Chondrocyte (in vitro differentiated cells): ENCODE data around the gene CHTF18. TPM values are rescaled to one million over a fixed set of nuclear protein-coding genes. Genes with fewer than 3 reads are reported as not detected.
A peak's percentile ranks its signal among the peaks of the same experiment; 100 is the strongest.
"Not testable (repeated sequence)": the region's sequence is repeated elsewhere in the genome, so short reads cannot be mapped to it uniquely, and the experiment has no call there.

Experiments
- DNase-seq: peaks from one replicate; pipeline ENCODE4 v3.0.0; 2021; ENCODE audit warnings: mixed read lengths, low spot score
- H3K27ac Mint-ChIP-seq: one replicate; pipeline ENCODE4 v1.8.0; 2021; ENCODE audit warnings: mild to moderate bottlenecking, moderate library complexity, mixed read lengths; ENCODE audit not compliant: unreplicated experiment
- H3K27me3 Mint-ChIP-seq: 2 replicates; pipeline ENCODE4 v1.8.0; 2021; ENCODE audit warnings: low read depth, mixed read lengths
- H3K36me3 Mint-ChIP-seq: 2 replicates; pipeline ENCODE4 v1.8.0; 2021; ENCODE audit warnings: low read depth, mixed read lengths
- H3K4me1 Mint-ChIP-seq: 2 replicates; pipeline ENCODE4 v1.8.0; 2021; ENCODE audit warnings: low read depth, mild to moderate bottlenecking, mixed read lengths
- H3K4me3 Mint-ChIP-seq: one replicate; pipeline ENCODE4 v1.8.0; 2021; ENCODE audit warnings: mild to moderate bottlenecking, moderate library complexity, mixed read lengths; ENCODE audit not compliant: unreplicated experiment
- H3K9me3 Mint-ChIP-seq: 2 replicates; pipeline ENCODE4 v1.8.0; 2021; ENCODE audit warnings: low read depth, mixed read lengths
- total RNA-seq: library from RNA; stranded (reverse); gene quantifications from 3 replicates; pipeline ENCODE4 v1.2.1, GENCODE V29; 2021
- TF ChIP-seq, protein P1 (sequence below): fragments of 200-600 bp; sonication (generic); IDR thresholded peaks from 2 replicates; pipeline ENCODE4 v1.5.0; 2021; ENCODE audit warnings: antibody characterized with exemption, mild to moderate bottlenecking, moderate library complexity

CHTF18 gene
- total RNA-seq, 1 donor from 2014 or later = 12.8 TPM

- no peaks in the 10 kb centered on the region for H3K9me3 Mint-ChIP-seq
- peak; percentile 82 for DNase-seq
- H3K36me3 Mint-ChIP-seq = no peaks in the 10 kb centered on the region
- H3K27ac Mint-ChIP-seq = no peak overlapping the region
- TF ChIP-seq, protein P1, sequence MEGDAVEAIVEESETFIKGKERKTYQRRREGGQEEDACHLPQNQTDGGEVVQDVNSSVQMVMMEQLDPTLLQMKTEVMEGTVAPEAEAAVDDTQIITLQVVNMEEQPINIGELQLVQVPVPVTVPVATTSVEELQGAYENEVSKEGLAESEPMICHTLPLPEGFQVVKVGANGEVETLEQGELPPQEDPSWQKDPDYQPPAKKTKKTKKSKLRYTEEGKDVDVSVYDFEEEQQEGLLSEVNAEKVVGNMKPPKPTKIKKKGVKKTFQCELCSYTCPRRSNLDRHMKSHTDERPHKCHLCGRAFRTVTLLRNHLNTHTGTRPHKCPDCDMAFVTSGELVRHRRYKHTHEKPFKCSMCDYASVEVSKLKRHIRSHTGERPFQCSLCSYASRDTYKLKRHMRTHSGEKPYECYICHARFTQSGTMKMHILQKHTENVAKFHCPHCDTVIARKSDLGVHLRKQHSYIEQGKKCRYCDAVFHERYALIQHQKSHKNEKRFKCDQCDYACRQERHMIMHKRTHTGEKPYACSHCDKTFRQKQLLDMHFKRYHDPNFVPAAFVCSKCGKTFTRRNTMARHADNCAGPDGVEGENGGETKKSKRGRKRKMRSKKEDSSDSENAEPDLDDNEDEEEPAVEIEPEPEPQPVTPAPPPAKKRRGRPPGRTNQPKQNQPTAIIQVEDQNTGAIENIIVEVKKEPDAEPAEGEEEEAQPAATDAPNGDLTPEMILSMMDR = no peak
- no peak overlapping the region for H3K4me3 Mint-ChIP-seq
- H3K27me3 Mint-ChIP-seq = peaks cover 9% of the 10 kb centered on the region
- H3K4me1 Mint-ChIP-seq = peaks cover 8% of the 10 kb centered on the region
Measured at GRCh38 chr16:747978-748746, 40.3 kb upstream of the CHTF18 start.

DNA sequence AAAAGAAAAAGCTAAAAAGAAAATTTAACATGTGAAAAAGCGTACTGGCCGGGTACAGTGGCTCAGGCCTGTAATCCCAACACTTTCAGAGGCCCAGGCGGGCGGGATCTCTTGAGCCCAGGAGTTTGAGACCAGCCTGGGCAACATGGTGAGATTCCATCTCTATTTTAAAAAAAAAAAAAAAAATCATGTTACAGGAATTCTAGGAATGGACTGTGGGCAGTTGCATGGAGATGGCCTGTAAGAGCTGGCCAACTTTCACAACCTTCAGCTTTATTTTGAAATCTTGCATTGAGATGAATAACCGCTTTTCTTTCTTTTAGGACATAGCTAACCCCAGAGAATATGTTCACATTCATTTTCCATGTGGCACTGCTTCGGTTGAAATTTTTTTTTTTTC lies 39.4 kb upstream of the CHTF18 start:
- Mint-ChIP-seq H3K27me3 (peaks cover 9% of the 10 kb centered on the region), H3K4me1 (peaks cover 8% of the 10 kb centered on the region), H3K4me3 (no peak overlapping the region), H3K36me3 (no peaks in the 10 kb centered on the region), H3K9me3 (no peaks in the 10 kb centered on the region), H3K27ac (peak overlapping the region; percentile 91)
- TF ChIP-seq, protein P1 = no peak
- no peak for DNase-seq

GRCh38 chr16:750485-750884 lies 37.9 kb upstream of the CHTF18 start:
- Mint-ChIP-seq H3K9me3 (no peaks in the 10 kb centered on the region), H3K4me3 (no peak overlapping the region), H3K36me3 (no peaks in the 10 kb centered on the region), H3K27ac (no peak overlapping the region), H3K27me3 (peaks cover 9% of the 10 kb centered on the region), H3K4me1 (peaks cover 8% of the 10 kb centered on the region)
- DNase-seq = no peak
- TF ChIP-seq, protein P1 = no peak

- Mint-ChIP-seq H3K36me3 (no peaks in the 10 kb centered on the region), H3K27ac (no peak overlapping the region), H3K4me3 (no peak overlapping the region), H3K27me3 (peaks cover 9% of the 10 kb centered on the region), H3K9me3 (peaks cover 2% of the 10 kb centered on the region), H3K4me1 (peaks cover 8% of the 10 kb centered on the region)
- no peak for DNase-seq
- TF ChIP-seq, protein P1 = no peak
Measured at GRCh38 chr16:751152-752006, 37.0 kb upstream of the CHTF18 start.

GRCh38 chr16:752007-752312 lies 36.5 kb upstream of the CHTF18 start:
- Mint-ChIP-seq H3K27ac (peak overlapping the region; percentile 49), H3K27me3 (peaks cover 12% of the 10 kb centered on the region), H3K4me1 (peaks cover 8% of the 10 kb centered on the region), H3K36me3 (no peaks in the 10 kb centered on the region), H3K4me3 (no peak overlapping the region), H3K9me3 (peaks cover 5% of the 10 kb centered on the region)
- TF ChIP-seq, protein P1 = no peak
- no peak for DNase-seq

DNA sequence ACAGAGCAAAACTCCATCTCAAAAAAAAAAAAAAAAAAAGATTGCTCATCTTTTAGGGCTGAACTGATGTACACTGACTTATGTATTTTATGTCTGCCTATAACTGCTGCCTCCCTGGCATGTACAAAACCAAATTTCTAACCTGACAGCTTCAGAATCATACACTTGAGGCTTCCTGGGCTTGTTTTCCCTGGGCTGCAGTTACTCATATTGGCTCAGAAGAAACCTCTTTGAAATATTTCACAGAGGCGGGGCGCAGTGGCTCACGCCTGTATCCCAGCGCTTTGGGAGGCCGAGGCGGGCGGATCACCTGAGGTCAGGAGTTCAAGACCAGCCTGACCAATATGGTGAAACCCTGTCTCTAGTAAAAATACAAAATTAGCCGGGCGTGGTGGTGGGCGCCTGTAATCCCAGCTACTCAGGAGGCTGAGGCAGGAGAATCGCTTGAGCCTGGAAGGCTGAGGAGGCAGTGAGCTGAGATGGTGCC lies 34.3 kb upstream of the CHTF18 start:
- not testable (repeated sequence) for H3K36me3 Mint-ChIP-seq, H3K27ac Mint-ChIP-seq, H3K9me3 Mint-ChIP-seq, DNase-seq, H3K4me3 Mint-ChIP-seq, H3K4me1 Mint-ChIP-seq
- peaks cover 13% of the 10 kb centered on the region for H3K27me3 Mint-ChIP-seq
